Right ventricle myocardium superior (tissue), 1 donor: ENCODE data around the gene YWHAB. TPM values are rescaled to one million over a fixed set of nuclear protein-coding genes. Genes with fewer than 3 reads are reported as not detected.

Experiments used
- ATAC-seq: fragments of 200-7000 bp; cut with Tn5 transposase; one replicate; pipeline ENCODE4 v1.9.1; 2020; ENCODE audit warnings: mild to moderate bottlenecking; ENCODE audit not compliant: poor library complexity
- DNase-seq: peaks from one replicate; pipeline ENCODE4 v3.0.0-alpha.2; 2020
- intact Hi-C: fragments of 100-400 bp; cut with DNase I; formaldehyde crosslinking; loops from one replicate; pipeline ENCODE4 v1.11.2; 2022
- long read RNA-seq: library from polyadenylated mRNA; unstranded; transcript quantifications from one replicate; pipeline ENCODE4 v2.0.0, GENCODE V29; 2021
- total RNA-seq: library from RNA; stranded (reverse); fragmentation: NEBNext Ultra II Directional; extraction: Animal tissue kit (Norgen Biotek cat#: 25700); gene quantifications from one replicate; pipeline ENCODE4 v1.2.1, GENCODE V29; 2021
- donor health status: DM: no; HTN: yes; CAD: no; lungs with severe emphysema.

The YWHAB gene
- total RNA-seq = 96.3 TPM
- long read RNA-seq, transcript YWHAB-201 (6 exons, 3,049 nt) = major isoform, 154 of 202 reads
- long read RNA-seq, transcript YWHAB-202 (7 exons, 3,109 nt) = minor isoform, 34 of 202 reads
- long read RNA-seq, partial matches to known transcripts = 4 of 202 reads
- long read RNA-seq, other reads (novel, unspliced or antisense) = 10 of 202 reads

DNA sequence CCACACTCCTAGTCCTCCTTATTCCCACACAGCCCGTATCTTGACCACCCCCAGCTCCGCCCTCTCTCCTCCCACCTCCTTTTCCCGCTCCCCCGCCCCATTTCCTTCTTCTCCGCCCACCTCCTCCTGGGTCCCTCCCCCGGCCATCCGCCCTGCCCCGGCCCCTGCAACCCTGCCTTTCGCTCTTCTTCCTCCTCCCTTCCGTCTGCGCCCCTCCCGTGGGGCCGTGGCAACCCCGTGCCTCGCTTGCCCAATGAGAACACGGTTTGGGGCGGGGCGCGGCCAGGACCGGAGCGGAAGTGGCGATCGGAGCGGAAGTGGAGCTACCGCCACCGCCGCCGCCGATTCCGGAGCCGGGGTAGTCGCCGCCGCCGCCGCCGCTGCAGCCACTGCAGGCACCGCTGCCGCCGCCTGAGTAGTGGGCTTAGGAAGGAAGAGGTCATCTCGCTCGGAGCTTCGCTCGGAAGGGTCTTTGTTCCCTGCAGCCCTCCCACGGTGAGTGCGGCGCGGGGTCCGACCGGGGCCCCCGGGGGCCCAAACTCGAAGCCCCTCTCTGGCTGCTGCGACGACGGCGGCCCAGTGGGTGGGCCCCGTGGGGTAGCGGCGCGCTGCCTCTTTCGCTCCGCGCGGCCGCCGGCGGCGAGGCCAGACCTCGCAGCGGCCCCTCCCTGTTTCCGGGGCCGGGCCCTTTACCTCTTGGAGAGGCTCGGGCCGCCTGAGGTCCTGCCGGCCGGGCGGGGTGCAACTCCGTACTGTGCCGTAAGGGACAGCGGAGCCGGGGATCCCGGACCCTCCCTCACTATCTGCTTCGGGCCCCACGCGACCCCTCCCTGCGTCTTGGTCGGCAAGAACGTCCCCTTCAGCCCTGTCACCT, at the start of gene YWHAB:
TSS of gene YWHAB (plus strand) at position 314 of the 874 bp plus-strand sequence. CDS start 15,829 bp downstream, outside the sequence.
- intact Hi-C loops = loop anchor here (10.0 kb wide), 1 partner anchor 671 kb away; the partner anchor contains the start of gene OSER1
- peak; percentile 99 for ATAC-seq

DNA sequence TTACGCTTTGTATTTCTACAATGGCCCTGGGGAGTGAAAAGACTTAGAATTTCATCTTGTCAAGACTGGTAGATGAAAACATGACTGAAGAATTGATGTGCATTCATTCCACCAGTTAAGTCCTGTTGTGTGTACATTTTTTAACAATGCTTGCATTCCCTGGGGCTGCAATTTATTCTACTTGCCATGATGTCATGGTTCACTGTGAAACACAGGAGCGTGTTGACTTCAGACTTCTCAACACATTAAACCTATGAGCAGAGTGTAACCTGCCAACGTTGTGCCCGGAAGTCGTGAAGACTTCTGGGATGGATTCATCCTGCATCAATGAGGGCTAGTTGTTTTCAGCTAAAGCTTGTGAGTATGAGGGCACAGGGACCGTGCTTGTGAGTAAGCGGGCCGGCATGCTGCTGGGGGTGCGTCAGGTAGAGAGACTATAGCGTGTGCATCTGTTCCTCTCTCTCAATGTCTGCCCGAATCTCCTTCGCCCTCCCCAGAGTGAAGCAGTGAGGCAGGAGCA, 48.8 kb upstream of the YWHAB start:
- intact Hi-C loops = no loop called here
- DNase-seq = no peak
- ATAC-seq = no peak

More for the DNA sequence above, at the start of gene YWHAB:
- DNase-seq = peak; percentile 100

DNA sequence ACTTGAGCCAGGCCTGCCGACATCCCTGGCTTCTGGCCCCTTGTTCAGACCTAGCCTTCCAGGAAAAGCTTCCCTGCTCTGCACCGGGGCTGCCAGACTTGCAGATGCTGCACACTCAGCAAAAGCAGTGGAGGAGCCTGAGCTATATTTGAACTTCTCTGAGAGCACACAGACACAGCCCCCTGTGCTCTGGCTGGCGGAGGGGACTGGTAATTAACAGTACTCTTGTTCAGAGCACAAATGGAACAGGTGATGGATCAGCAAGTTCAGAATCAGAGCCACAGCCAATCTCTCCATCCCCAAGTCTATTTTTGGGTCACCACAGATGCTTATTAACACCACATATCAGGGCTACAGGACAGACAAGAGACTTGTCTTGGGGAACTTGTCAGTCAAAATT, 47.6 kb upstream of the YWHAB start:
- no peak for DNase-seq
- ATAC-seq = no peak
- intact Hi-C loops = no loop called here

DNA sequence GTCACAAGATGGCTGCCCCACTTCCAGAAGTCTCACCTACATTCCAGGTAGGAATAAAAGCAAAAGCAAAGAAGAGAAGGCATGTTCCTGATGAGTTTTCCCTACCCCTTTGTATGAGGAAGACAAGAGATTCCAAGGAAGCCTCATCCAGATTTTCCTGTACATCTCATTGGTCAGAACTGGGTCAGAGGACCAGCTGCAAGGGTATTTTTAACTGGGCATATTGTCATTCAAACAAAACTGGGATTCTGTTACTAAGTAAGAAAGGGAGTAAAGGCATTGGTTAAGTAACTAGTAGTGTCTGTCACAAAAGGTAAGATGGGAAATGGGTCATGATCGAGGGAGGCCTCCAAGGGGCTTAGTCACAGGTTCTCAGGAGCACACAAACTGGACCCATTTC, 47.0 kb upstream of the YWHAB start:
- intact Hi-C loops = no loop called here
- ATAC-seq = no peak

DNA sequence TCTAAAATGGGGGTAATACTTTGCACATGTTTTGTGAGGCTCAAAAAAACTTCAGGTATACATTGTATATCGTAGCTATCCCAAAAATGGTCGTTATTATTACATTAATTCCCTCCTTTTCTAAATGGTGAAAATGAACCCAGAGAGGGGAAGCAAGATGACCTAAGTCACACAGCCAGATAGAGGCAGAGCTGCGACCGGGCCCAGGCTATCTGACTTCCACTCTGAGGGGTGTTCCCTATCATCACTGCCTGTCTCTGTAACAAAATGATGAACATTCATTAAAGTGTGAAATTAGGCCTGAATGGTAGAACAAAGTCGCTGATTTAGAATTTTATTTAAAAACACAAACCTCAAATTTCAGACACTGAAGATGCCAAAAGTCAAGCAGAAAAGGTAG, 46.0 kb upstream of the YWHAB start:
- intact Hi-C loops = no loop called here
- ATAC-seq = no peak
- no peak for DNase-seq

More for the DNA sequence above, 47.0 kb upstream of the YWHAB start:
- DNase-seq = no peak

DNA sequence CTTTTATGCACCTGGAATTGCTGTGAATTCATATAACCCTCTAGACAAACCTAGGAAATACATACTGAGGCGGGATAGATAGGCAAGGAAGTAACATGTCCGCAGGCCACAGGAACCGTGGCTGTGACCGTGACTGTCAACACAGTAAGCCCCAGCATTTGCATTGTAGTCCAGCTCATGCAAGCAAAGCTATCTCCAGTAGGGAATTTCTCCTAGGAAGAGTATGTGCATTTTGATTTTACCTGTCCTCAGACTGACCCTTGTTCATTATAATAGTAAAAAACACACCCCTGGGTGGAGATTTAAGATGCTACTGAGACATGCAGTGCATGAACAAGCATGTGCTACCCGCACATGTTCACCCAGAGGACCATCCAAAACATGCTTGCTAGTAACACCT, 44.7 kb upstream of the YWHAB start:
- intact Hi-C loops = no loop called here
- ATAC-seq (no peak), DNase-seq (no peak)

DNA sequence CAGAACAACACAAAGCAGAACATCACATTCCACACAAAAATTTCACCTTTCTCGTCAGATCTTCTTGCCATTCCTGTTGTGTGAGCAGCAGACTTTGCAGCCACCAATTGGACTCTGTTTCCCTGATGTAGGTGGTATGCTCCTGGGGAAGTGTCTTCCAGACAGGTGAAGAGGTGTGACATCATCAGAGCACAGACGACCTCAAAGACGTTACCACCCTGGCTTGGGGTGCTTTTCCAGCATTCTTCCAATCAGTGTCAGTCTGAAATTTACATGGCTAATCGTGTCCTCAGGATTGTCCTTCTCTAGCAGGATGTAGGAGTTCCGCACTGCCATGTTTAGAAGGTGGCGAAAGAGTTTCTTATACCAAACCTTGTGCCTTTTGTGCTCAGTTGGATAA, 43.5 kb upstream of the YWHAB start:
- no peak for DNase-seq
- intact Hi-C loops = no loop called here
- ATAC-seq = no peak

DNA sequence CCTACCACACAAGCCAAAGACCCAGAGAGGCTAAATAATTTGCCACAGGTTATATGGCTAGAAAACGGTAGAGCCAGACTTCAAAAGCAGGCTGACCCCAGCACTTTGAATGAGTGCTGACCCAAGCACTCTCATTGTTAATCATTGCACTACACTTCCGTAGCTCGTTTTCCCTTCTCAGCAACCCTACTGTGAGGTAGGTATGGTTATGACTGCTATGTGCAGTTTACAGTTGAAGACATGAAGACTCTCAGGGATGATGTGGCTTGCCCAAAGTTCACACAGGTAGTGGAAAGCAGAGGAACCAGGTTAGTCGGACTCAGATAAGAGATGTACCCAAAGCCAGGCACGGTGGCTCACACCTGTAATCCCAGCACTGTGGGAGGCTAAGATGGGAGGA, 41.6 kb upstream of the YWHAB start:
- intact Hi-C loops = no loop called here
- ATAC-seq (no peak), DNase-seq (no peak)

DNA sequence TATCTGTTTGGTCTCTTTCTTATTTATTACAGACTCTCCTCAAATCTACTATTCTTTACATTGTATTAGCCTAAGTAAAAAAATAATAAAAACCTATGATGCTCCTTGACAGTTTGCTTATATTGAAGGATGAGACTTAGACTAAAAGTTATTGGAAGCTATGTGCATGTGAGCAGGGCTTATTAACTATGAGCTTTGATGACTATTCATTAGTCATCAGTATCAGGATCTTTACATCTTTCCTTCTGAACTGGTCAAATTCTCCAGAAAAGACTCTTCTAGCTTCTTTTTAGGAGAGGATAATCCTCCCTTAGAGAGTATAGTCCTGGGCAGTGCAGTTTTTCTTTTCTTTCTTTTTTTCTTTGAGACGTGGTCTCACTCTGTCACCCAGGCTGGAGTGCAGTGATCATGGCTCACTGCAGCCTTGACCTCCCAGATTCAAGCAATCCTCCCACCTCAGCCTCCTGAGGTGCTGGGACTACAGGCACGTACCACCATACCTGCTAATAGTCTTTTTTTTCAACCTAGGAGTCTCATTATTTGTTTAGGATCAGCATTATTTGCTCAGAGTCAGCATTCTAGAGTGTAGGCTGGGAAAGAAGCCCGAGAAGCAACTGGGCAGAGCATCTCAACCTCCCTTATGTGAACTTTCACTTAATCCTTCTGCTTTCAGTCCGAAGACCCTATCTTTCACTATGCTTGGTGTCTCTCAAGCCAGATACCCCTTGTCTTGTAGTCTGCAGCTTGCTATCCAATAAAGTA, 37.1 kb upstream of the YWHAB start:
- DNase-seq (no peak), ATAC-seq (no peak)
- intact Hi-C loops = no loop called here

DNA sequence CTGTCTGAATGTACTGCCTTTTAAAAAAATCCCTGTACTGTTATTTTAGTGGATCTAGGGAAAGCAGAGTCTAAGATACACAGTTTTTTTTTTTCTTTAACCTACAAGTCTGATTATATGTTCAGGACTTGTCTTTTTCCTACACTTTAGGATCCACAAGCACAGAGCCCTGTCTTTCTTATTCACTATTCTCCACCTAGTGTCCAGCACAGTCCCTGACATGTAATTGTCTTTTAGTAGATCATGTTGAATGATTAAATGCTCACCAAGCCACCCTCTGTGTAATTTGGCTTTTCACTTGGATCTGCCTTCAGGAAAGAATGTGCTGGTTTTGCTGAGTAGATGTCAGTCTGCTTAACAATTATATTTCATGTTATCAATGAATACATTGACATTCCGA, 35.8 kb upstream of the YWHAB start:
- intact Hi-C loops = no loop called here
- DNase-seq (no peak), ATAC-seq (no peak)

DNA sequence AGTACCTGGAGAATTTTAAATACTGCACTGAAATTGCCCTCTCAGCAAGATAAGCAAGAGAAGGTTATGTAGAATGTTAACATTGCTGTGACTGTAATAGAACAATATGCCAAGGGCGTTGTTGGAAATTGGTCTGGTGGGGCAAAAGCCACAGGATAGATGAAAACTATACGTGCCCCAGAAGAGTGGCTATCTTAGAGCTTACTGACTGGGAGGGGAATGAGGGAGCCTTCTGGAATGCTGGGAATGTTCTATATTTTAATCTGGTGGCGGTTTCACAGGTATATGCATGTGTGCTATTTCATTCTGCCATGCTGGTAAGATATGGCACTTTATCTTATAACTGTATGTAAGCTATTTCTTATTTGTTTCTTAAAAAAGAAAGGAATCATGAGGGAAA, 35.2 kb upstream of the YWHAB start:
- intact Hi-C loops = no loop called here
- no peak for ATAC-seq
- no peak for DNase-seq

DNA sequence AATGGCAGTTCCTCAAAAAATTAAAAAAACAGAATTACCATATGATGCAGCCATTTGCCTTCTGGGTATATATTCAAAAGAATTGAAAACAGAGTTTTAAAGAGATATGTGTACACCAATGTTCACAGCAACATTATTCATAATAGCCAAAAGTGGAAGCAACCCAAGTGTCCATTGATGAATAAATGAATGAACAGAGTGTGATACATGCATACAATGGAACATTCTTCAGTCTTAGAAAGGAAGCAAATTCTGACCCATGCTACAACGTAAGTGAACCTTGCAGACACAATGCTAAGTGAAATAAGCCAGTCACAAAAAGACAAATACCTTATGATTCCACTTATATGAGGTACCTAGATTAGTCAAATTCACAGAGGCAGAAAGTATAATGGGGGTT, 34.7 kb upstream of the YWHAB start:
- intact Hi-C loops = no loop called here
- ATAC-seq = no peak
- no peak for DNase-seq

DNA sequence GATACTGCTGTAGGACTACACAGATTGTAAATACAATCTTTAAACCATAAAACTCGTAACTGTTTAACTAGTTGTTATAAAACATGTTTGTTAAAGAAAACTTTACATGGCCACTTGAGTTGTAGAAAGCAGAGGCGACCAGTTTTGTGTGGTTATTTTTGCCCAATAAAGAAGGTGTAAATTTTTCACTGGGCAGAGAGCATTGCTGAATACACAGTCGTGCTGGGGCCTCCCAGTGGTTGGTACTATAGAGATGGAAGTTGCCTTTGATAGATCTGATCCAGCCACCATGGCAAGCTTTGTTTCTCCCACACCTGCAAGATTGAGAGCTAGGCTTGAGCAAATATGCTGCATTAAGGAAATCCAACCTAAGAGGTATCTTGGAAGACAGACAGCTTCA, 34.0 kb upstream of the YWHAB start:
- intact Hi-C loops = no loop called here
- no peak for DNase-seq
- ATAC-seq = no peak

DNA sequence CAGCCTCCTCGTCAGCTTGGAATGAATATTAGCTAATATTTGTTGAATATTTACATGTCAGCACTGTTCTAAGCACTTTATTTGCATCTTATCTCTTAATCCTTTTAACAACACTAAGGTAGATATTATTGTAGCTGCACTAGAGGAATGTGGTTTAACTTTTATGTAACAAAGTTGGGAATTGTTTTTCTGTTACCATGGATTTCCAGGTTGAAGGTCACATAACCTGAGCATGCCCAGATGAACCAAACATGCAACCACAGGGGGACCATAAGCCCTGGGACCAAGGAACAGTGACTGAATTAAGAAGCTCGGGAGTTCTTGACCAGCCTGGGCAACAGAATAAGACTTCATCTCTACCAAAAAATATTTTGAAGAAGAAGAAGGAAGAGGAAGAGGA, 29.1 kb upstream of the YWHAB start:
- ATAC-seq = no peak
- intact Hi-C loops = no loop called here

DNA sequence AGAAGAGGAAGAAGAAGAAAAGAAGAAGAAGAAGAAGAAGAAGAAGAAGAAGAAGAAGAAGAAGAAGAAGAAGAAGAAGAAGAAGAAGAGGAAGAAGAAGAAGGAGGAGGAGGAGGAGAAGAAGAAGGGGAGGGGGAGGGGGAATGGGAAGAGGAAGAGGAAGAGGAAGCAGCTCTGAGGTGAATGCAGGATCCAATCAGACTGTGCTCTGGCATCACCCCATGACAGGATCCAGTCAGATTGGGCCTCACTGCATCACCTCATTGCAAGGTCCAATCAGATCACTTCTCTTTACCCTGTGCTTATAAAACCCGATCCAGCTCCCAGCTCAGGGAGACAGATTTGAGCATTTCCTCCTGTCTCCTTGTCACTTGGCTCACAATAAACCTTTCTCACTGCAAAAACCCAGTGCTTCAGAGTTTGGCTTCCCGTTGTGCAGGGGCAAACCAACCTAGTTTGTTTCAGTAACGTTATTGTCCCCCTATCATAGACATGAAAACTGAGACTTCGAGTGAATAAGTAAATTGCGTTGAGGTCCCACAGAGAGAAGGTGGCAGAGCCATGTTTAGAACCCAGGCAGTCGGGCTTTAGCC, 28.6 kb upstream of the YWHAB start:
- intact Hi-C loops = no loop called here
- ATAC-seq (no peak), DNase-seq (no peak)

More for the DNA sequence above, 29.1 kb upstream of the YWHAB start:
- DNase-seq = no peak

DNA sequence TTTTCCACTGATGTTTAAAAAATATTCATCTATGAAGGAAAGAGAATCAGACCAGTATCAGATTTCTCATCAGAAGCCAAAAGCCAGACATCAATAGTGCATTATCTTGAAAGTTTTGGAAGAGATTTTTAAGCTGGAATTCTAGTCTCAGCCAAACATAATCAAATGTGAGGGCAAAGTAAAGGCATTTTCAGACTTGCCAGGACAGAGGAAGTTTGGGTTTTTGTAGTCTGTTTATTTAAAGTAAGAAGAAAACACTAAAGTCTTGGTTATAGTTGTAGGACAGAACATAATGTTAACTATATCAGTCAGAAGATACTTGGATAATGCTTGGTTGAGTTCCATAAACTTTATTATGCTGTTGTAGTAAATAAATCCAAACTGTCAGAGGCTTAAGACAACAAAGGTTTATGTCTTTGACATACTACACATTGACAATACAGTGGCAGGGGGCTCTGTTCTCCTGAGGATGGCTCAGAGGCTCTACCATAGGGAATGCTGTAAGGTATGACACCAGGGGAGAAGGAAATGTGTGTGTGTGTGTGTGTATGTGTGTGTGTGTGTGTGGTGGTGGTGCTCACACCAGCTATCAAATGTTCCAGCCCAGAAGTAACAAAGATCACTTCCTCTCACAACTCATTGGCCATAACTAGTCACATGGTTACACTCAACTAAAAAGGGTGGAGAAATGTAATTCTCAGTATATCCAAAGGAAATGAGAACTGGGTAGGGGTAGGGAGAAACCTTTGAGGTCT, 26.7 kb upstream of the YWHAB start:
- intact Hi-C loops = no loop called here
- ATAC-seq (no peak), DNase-seq (no peak)

DNA sequence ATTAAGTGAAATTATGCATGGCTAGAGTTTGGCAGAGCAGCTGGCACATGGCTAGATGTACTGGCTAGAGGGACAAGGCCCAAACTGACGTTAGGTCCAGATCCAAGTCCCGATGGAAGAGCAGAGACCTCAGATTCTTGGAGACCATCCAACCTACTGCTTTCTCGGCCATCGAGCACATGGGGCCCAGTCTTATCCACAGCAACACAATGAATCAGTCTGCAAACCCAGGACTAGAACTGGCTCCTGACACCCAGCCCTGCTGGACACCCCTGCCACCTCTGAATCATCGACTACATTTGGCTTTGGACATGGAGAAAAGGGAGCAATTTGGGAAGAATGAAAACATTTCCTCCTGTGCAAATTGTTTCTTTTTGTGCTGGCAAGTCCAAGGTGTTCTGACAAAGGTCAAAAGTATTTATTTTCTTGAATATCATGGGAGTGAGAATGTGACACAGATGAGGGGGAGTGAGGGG, 23.9 kb upstream of the YWHAB start:
- intact Hi-C loops = no loop called here
- DNase-seq (peak; percentile 45), ATAC-seq (peak; percentile 76)

DNA sequence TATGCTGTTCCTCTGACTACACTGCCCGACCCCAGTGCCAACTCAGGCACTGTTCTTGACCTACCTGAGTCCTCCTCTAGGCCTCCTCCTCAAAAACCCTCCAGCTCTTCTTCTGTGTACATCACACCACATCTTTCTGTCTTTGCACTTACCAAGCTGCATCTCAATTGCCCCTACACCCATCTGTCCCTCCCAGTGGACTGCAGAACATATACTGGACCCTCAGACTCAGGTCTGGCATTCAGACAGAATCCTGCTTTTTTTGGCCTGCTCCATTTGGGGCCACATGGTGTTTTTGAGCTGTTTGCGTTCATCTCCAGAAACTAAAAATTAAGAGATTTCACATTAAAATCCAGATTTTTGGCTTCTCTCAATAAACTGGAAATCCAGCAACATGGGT, 23.2 kb upstream of the YWHAB start:
- no peak for ATAC-seq
- intact Hi-C loops = no loop called here

More for the DNA sequence above, 23.2 kb upstream of the YWHAB start:
- no peak for DNase-seq
